H1 (cell line): Measurements from ENCODE around the gene CHST13. TPM values are rescaled to one million over a fixed set of nuclear protein-coding genes. Genes with fewer than 3 reads are reported as not detected.
A peak's percentile ranks its signal among the peaks of the same experiment; 100 is the strongest.

ENCODE experiments used
- ATF3 ChIP-seq: IDR thresholded peaks from 2 replicates; pipeline ENCODE4 v1.6.1; 2011; ENCODE audit warnings: low read depth, mild to moderate bottlenecking, low read length; ENCODE audit not compliant: insufficient read depth
- CHD1 ChIP-seq: IDR thresholded peaks from 2 replicates; pipeline ENCODE4 v1.6.1; 2012; ENCODE audit warnings: low read depth, low read length, improper control_type of control experiment
- CHD2 ChIP-seq: IDR thresholded peaks from 2 replicates; pipeline ENCODE4 v1.6.1; 2012; ENCODE audit warnings: low read length, improper control_type of control experiment
- CREB1 ChIP-seq: IDR thresholded peaks from 2 replicates; pipeline ENCODE4 v1.6.1; 2012; ENCODE audit warnings: inconsistent platforms
- FOSL1 ChIP-seq: IDR thresholded peaks from 2 replicates; pipeline ENCODE4 v1.6.1; 2011; ENCODE audit warnings: mild to moderate bottlenecking, low read depth, low read length, moderate library complexity; ENCODE audit not compliant: insufficient read depth
- HDAC2 ChIP-seq, 2 experiments: fragments of 300-600 bp in 1 of 2; sonication (generic) in 1 of 2; IDR thresholded peaks; 2 replicates each; pipeline ENCODE4 v1.6.1; 2011 to 2012; ENCODE audit warnings: low read depth in 2 of 2, low read length in 2 of 2, mild to moderate bottlenecking in 2 of 2, moderate library complexity in 2 of 2, borderline replicate concordance in 1 of 2, inconsistent platforms in 1 of 2
- HDAC6 ChIP-seq: IDR thresholded peaks from one replicate; pipeline ENCODE4 v1.7.1; 2012; ENCODE audit warnings: low read depth, mild to moderate bottlenecking, inconsistent platforms, low read length, moderate library complexity
- JUN ChIP-seq: IDR thresholded peaks from 2 replicates; pipeline ENCODE4 v1.6.1; 2011; ENCODE audit warnings: low read depth, mild to moderate bottlenecking, improper control_type of control experiment, low read length
- JUND ChIP-seq: IDR thresholded peaks from 2 replicates; pipeline ENCODE4 v1.6.1; 2011; ENCODE audit warnings: mild to moderate bottlenecking, improper control_type of control experiment, low read length
- KDM1A ChIP-seq: fragments of 200-600, 300-600 bp; sonication (generic); IDR thresholded peaks from 2 replicates; pipeline ENCODE4 v1.7.1; 2016; ENCODE audit warnings: mild to moderate bottlenecking, low read length, borderline replicate concordance
- KDM4A ChIP-seq: IDR thresholded peaks from one replicate; pipeline ENCODE4 v1.7.1; 2012; ENCODE audit warnings: low read depth, mild to moderate bottlenecking, moderate library complexity, low read length, inconsistent platforms; ENCODE audit not compliant: severe bottlenecking
- NANOG ChIP-seq: IDR thresholded peaks from 2 replicates; pipeline ENCODE4 v1.6.1; 2011; ENCODE audit warnings: low read length, low read depth, mild to moderate bottlenecking, inconsistent platforms; ENCODE audit not compliant: insufficient read depth, poor library complexity, severe bottlenecking
- POU5F1 ChIP-seq: IDR thresholded peaks from 2 replicates; pipeline ENCODE4 v1.6.1; 2011; ENCODE audit warnings: low read depth, mild to moderate bottlenecking, low read length, moderate library complexity
- RBBP5 ChIP-seq: IDR thresholded peaks from 2 replicates; pipeline ENCODE4 v1.7.1; 2012; ENCODE audit warnings: low read depth, mild to moderate bottlenecking, inconsistent platforms, low read length, moderate library complexity, borderline replicate concordance
- RFX5 ChIP-seq: IDR thresholded peaks from 2 replicates; pipeline ENCODE4 v1.6.1; 2011; ENCODE audit warnings: low read depth, low read length, improper control_type of control experiment, borderline replicate concordance
- SAP30 ChIP-seq: fragments of 300-600 bp; sonication (generic); IDR thresholded peaks from 2 replicates; pipeline ENCODE4 v1.7.1; 2012; ENCODE audit warnings: low read length, moderate library complexity, mild to moderate bottlenecking, inconsistent platforms; ENCODE audit not compliant: insufficient read depth, insufficient replicate concordance
- SP1 ChIP-seq: IDR thresholded peaks from 2 replicates; pipeline ENCODE4 v1.6.1; 2011; ENCODE audit warnings: low read depth, low read length
- SP4 ChIP-seq: IDR thresholded peaks from 2 replicates; pipeline ENCODE4 v1.6.1; 2012; ENCODE audit warnings: low read length, inconsistent platforms
- SRF ChIP-seq: IDR thresholded peaks from 2 replicates; pipeline ENCODE4 v1.6.1; 2011; ENCODE audit warnings: mild to moderate bottlenecking, low read depth, low read length, moderate library complexity
- TAF7 ChIP-seq: optimal IDR thresholded peaks from 2 replicates; pipeline ENCODE3; 2011; ENCODE audit warnings: low read depth, mild to moderate bottlenecking, inconsistent platforms, low read length, moderate library complexity, borderline replicate concordance
- USF2 ChIP-seq: IDR thresholded peaks from 2 replicates; pipeline ENCODE4 v1.6.1; 2011; ENCODE audit warnings: low read length, improper control_type of control experiment
- polyA plus RNA-seq, 7 experiments: library from polyadenylated mRNA; depleted of rRNA in 3 of 7; stranded (reverse) in 5 of 7; unstranded in 2 of 7; fragments of >200 nt in 5 of 7; fragments of 200-250 nt in 2 of 7; gene quantifications; 1 replicate in 5 of 7; 2 replicates in 1 of 7; 4 replicates in 1 of 7; pipeline versions ENCODE4 v1.2.1 to v1.2.3, GENCODE V29; 2011 to 2013; ENCODE audit warnings: missing spikeins in 2 of 7, mixed read lengths in 2 of 7
- total RNA-seq: library from RNA; stranded (reverse); fragmentation: NEBNext Ultra II Directional; extraction: Animal tissue kit (Norgen Biotek cat#: 25700); gene quantifications from 2 replicates; pipeline ENCODE4 v1.2.1, GENCODE V29; 2021

CHST13 gene
- total and polyA plus RNA-seq, 2 of the 8 experiments (the other 6 are each of a cell fraction or from before 2014, with no cell fraction given), result 5.4 to 11.7 TPM

- no peak for TF ChIP-seq USF2
- no peak for TF ChIP-seq SRF
- TF ChIP-seq CHD1, result no peak
- no peak for TF ChIP-seq JUND
- no peak for TF ChIP-seq RFX5
- TF ChIP-seq HDAC6, result no peak
- TF ChIP-seq CHD2, result no peak
- TF ChIP-seq KDM1A, result peak; percentile 63; the same call in 1 of the 2 replicates
- no peak for TF ChIP-seq NANOG
- TF ChIP-seq FOSL1, result no peak
- no peak for TF ChIP-seq SP4
- TF ChIP-seq SP1, result no peak
- no peak for TF ChIP-seq HDAC2 (IDR thresholded peaks at IDR 0.05; ENCODE audit: borderline replicate concordance in 1 of 2, low read depth in 2 of 2, low read length in 2 of 2)
- no peak for TF ChIP-seq RBBP5
- no peak for TF ChIP-seq TAF7
- no peak for TF ChIP-seq SAP30
- TF ChIP-seq KDM4A, result peak; percentile 37
- no peak for TF ChIP-seq JUN
- TF ChIP-seq ATF3, result no peak
- TF ChIP-seq CREB1, result no peak
- TF ChIP-seq POU5F1, result no peak
Measured at GRCh38 chr3:126476166-126477060, 47.5 kb upstream of the CHST13 start (continued).
